ENCODE data around the gene SMPD4. TPM values are rescaled to one million over a fixed set of nuclear protein-coding genes. Genes with fewer than 3 reads are reported as not detected.

The SMPD4 gene
- polyA plus RNA-seq, 2 of the 4 experiments (the other 2 are of a cell fraction): 43.3 to 53.3 TPM

- no peak overlapping the region for H3K4me2 ChIP-seq
- TF ChIP-seq SREBF2 (IDR thresholded peaks at IDR 0.05) (no peak), PBX3 (IDR thresholded peaks at IDR 0.05) (no peak), POLR2AphosphoS2 (conservative IDR thresholded peaks at IDR 0.05; ENCODE audit: low read length) (no peak), GATA3 (IDR thresholded peaks at IDR 0.05; ENCODE audit: borderline replicate concordance) (no peak), CHD2 (IDR thresholded peaks at IDR 0.05; ENCODE audit: low read length, partially characterized antibody) (no peak), BHLHE40 (IDR thresholded peaks at IDR 0.05; ENCODE audit: low read depth, low read length) (no peak), USF2 (IDR thresholded peaks at IDR 0.05) (no peak), MYC (IDR thresholded peaks at IDR 0.05; ENCODE audit: borderline replicate concordance, low read length) (no peak)
- H3K4me1 ChIP-seq: peaks cover 9% of the 10 kb centered on the region; the same call in 2 of the 3 replicates
- FAIRE-seq (no peak), ATAC-seq (no peak), DNase-seq (ENCODE audit: low read depth in 1 of 2, low spot score in 1 of 2) (no peak)
- ChIA-PET CTCF (no interaction called here), POLR2A (interaction anchor here (2.1 kb wide), 1 partner anchor 1300 kb away, joined by 5 read pairs; no protein-coding TSS in a partner anchor)
- H3K27ac ChIP-seq: no peak overlapping the region
- WGBS (ENCODE audit: missing lambda C conversion rate): 87% methylated on average over 5 of the region's 8 CpGs
- no peaks in the 10 kb centered on the region for H3K9me3 ChIP-seq
- H3K4me3 ChIP-seq: no peak overlapping the region
Measured at GRCh38 chr2:130187268-130187667, 5.9 kb upstream of the SMPD4 start.

GRCh38 chr2:130186391-130186790, 5.0 kb upstream of the SMPD4 start:
- DNase-seq (ENCODE audit: low read depth in 1 of 2, low spot score in 1 of 2): no peak
- ATAC-seq: no peak
- CTCF ChIA-PET: interaction anchor here (1.0 kb wide), 1 partner anchor 146 kb away, joined by 4 read pairs; no protein-coding TSS in a partner anchor
- Histone ChIP-seq H3K9me3 (no peaks in the 10 kb centered on the region), H3K4me2 (no peak overlapping the region), H3K4me1 (peaks cover 9% of the 10 kb centered on the region; the same call in 2 of the 3 replicates), H3K4me3 (no peak overlapping the region), H3K27ac (no peak overlapping the region)
- POLR2A ChIA-PET: interaction anchor here (2.1 kb wide), 1 partner anchor 1301 kb away, joined by 5 read pairs; no protein-coding TSS in a partner anchor
- WGBS (ENCODE audit: missing lambda C conversion rate): 88% methylated on average over 5 of the region's 5 CpGs
- FAIRE-seq: no peak
- no peak for TF ChIP-seq ZFP36 (IDR thresholded peaks at IDR 0.05; ENCODE audit: borderline replicate concordance, partially characterized antibody)
- no peak for TF ChIP-seq EHMT2 (IDR thresholded peaks at IDR 0.05; ENCODE audit: low read depth)
- TF ChIP-seq HOXB13 (CRISPR knock-in tag; IDR thresholded peaks at IDR 0.05; ENCODE audit: low read depth): no peak
- TF ChIP-seq RFX5 (IDR thresholded peaks at IDR 0.05): no peak
- no peak for TF ChIP-seq PHF8 (IDR thresholded peaks at IDR 0.05; ENCODE audit: borderline replicate concordance, low read depth)
- TF ChIP-seq ELK1 (IDR thresholded peaks at IDR 0.05; ENCODE audit: low read depth, low read length): no peak
- no peak for TF ChIP-seq HEYL (CRISPR knock-in tag; IDR thresholded peaks at IDR 0.05)
- TF ChIP-seq HDAC2 (IDR thresholded peaks at IDR 0.05): no peak
- no peak for TF ChIP-seq FOSL2 (IDR thresholded peaks at IDR 0.05)
- no peak for TF ChIP-seq FOSL2 (CRISPR knock-in tag; IDR thresholded peaks at IDR 0.05)
- no peak for TF ChIP-seq RAD21 (conservative IDR thresholded peaks at IDR 0.05 in 1 of 2, IDR thresholded peaks at IDR 0.05 in 1 of 2)
- TF ChIP-seq HOXA7 (CRISPR knock-in tag; IDR thresholded peaks at IDR 0.05): no peak
- no peak for TF ChIP-seq ATOH8 (CRISPR knock-in tag; IDR thresholded peaks at IDR 0.05; ENCODE audit: low read depth)
- TF ChIP-seq MAFK (IDR thresholded peaks at IDR 0.05; ENCODE audit: partially characterized antibody): no peak
- TF ChIP-seq USF2 (IDR thresholded peaks at IDR 0.05): no peak
- no peak for TF ChIP-seq CEBPB (IDR thresholded peaks at IDR 0.05)
- TF ChIP-seq RCOR1 (IDR thresholded peaks at IDR 0.05; ENCODE audit: low read depth, low read length): no peak
- no peak for TF ChIP-seq E2F6 (IDR thresholded peaks at IDR 0.05; ENCODE audit: borderline replicate concordance, low read depth)
- no peak for TF ChIP-seq MAZ (IDR thresholded peaks at IDR 0.05; ENCODE audit: borderline replicate concordance, low read depth, low read length)
- no peak for TF ChIP-seq MAX (IDR thresholded peaks at IDR 0.05)
- TF ChIP-seq SMC3 (IDR thresholded peaks at IDR 0.05): no peak
